ENCODE results near the gene WDR74. TPM values are rescaled to one million over a fixed set of nuclear protein-coding genes. Genes with fewer than 3 reads are reported as not detected.

WDR74 gene
- total RNA-seq, 1 experiment from 2014 or later, result 110 TPM

- no peak for TF ChIP-seq ZSCAN18 (CRISPR knock-in tag; IDR thresholded peaks at IDR 0.05)
- TF ChIP-seq, protein P1, sequence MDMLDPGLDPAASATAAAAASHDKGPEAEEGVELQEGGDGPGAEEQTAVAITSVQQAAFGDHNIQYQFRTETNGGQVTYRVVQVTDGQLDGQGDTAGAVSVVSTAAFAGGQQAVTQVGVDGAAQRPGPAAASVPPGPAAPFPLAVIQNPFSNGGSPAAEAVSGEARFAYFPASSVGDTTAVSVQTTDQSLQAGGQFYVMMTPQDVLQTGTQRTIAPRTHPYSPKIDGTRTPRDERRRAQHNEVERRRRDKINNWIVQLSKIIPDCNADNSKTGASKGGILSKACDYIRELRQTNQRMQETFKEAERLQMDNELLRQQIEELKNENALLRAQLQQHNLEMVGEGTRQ (CRISPR knock-in tag; IDR thresholded peaks at IDR 0.05), result peak; percentile 66
- TF ChIP-seq, protein P2, sequence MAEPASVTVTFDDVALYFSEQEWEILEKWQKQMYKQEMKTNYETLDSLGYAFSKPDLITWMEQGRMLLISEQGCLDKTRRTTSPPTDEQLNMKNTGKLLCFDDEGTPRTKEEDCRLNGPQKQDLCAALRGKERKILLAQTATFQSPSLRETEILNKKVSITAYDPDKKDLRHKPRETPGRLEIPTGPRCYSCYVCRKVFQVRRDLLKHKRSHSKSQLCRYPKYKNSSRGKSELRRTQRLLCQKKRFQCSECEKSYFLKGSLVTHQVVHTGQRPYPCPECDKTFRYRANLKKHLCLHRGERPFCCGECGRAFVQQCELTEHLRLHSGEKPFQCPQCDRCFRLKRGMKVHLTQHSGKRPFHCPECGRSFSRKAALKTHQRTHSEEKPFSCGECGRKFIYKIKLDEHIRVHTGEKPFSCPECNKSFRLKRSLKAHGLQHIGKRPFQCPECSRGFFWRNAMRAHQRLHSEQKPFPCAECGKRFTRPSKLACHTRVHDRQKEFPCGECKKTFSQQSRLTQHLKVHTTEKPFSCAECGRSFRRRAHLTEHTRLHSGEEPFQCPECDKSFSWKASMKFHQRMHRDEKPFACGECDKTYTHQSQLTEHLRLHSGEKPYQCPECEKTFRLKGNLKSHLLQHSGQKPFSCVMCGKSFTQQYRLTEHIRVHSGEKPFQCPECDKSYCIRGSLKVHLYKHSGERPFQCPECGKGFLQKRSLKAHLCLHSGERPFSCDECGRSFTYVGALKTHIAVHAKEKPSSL (CRISPR knock-in tag; conservative IDR thresholded peaks at IDR 0.05), result no peak
- peak; percentile 70; the same call in 1 of the 2 replicates for TF ChIP-seq GABPB1 (CRISPR knock-in tag; IDR thresholded peaks at IDR 0.05)
- peak; percentile 92 for TF ChIP-seq SMAD3 (CRISPR knock-in tag; IDR thresholded peaks at IDR 0.05; ENCODE audit: borderline replicate concordance)
- TF ChIP-seq, protein P3, sequence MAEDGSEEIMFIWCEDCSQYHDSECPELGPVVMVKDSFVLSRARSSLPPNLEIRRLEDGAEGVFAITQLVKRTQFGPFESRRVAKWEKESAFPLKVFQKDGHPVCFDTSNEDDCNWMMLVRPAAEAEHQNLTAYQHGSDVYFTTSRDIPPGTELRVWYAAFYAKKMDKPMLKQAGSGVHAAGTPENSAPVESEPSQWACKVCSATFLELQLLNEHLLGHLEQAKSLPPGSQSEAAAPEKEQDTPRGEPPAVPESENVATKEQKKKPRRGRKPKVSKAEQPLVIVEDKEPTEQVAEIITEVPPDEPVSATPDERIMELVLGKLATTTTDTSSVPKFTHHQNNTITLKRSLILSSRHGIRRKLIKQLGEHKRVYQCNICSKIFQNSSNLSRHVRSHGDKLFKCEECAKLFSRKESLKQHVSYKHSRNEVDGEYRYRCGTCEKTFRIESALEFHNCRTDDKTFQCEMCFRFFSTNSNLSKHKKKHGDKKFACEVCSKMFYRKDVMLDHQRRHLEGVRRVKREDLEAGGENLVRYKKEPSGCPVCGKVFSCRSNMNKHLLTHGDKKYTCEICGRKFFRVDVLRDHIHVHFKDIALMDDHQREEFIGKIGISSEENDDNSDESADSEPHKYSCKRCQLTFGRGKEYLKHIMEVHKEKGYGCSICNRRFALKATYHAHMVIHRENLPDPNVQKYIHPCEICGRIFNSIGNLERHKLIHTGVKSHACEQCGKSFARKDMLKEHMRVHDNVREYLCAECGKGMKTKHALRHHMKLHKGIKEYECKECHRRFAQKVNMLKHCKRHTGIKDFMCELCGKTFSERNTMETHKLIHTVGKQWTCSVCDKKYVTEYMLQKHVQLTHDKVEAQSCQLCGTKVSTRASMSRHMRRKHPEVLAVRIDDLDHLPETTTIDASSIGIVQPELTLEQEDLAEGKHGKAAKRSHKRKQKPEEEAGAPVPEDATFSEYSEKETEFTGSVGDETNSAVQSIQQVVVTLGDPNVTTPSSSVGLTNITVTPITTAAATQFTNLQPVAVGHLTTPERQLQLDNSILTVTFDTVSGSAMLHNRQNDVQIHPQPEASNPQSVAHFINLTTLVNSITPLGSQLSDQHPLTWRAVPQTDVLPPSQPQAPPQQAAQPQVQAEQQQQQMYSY (CRISPR knock-in tag; IDR thresholded peaks at IDR 0.05), result peak; percentile 54
- TF ChIP-seq RORB (CRISPR knock-in tag; IDR thresholded peaks at IDR 0.05), result no peak
- 0 out of 2 replicates have a peak, but pooled peaks have one; percentile 24 for TF ChIP-seq ZMAT4 (CRISPR knock-in tag; IDR thresholded peaks at IDR 0.05)
- TF ChIP-seq TEAD4 (CRISPR knock-in tag; IDR thresholded peaks at IDR 0.05), result no peak
- TF ChIP-seq CDX4 (CRISPR knock-in tag; IDR thresholded peaks at IDR 0.05; ENCODE audit: borderline replicate concordance), result no peak
- TF ChIP-seq MXD4 (CRISPR knock-in tag; IDR thresholded peaks at IDR 0.05; ENCODE audit: borderline replicate concordance), result no peak
- peak; percentile 59; the same call in 1 of the 2 replicates for TF ChIP-seq ZNF416 (CRISPR knock-in tag; IDR thresholded peaks at IDR 0.05)
- TF ChIP-seq, protein P4, sequence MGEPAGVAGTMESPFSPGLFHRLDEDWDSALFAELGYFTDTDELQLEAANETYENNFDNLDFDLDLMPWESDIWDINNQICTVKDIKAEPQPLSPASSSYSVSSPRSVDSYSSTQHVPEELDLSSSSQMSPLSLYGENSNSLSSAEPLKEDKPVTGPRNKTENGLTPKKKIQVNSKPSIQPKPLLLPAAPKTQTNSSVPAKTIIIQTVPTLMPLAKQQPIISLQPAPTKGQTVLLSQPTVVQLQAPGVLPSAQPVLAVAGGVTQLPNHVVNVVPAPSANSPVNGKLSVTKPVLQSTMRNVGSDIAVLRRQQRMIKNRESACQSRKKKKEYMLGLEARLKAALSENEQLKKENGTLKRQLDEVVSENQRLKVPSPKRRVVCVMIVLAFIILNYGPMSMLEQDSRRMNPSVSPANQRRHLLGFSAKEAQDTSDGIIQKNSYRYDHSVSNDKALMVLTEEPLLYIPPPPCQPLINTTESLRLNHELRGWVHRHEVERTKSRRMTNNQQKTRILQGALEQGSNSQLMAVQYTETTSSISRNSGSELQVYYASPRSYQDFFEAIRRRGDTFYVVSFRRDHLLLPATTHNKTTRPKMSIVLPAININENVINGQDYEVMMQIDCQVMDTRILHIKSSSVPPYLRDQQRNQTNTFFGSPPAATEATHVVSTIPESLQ (CRISPR knock-in tag; IDR thresholded peaks at IDR 0.05), result no peak
Observed at GRCh38 chr11:62787005-62787759, 52.2 kb downstream of the WDR74 start, which contains the start of gene TMEM179B (continued).

Data from WTC11 (cell line).